ENCODE data around the gene ZFYVE21.

The ZFYVE21 gene

DNA sequence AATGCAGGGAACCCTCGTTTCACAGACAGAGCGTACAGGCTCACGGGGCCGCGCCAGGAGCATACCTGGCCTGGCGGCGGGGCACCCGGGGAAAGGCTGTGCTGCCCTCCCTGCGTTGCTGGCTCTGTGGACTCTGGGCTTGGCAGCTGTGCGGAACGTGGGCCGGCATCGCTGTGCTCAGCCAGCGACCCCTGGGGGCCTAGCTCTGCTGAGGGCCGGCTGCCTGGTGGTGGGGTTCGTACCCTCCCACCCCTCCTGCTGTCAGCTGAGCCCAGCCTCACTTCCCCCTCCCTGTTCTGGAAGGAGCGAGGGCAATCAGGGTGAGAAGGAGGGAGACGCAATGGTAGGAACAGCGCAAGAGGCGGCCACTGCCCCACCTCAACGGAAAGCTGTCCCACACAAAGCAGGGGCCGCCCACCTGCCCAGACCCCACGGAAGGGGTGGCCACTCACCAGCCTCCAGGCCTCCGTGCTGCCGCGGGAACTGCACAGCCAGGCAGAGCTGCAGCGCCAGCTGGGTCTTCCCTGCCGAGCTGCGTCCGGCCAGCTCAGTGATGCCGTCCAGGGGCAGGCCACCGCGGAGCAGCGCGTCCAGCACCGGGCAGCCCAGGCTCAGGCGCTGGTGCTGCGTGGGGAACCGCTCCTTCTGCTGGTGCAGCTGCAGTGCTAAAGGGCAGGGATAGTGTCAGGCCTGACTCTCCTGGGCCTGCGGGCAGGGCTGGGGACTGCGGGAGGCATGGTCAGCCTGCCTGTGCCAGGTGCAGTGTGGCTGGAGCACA is 8.9 kb upstream of the ZFYVE21 start:
- no peak overlapping the region for H3K27ac Mint-ChIP-seq
- H3K4me1 Mint-ChIP-seq: peaks cover 6% of the 10 kb centered on the region
- DNase-seq: no peak
- no peak overlapping the region for H3K4me3 Mint-ChIP-seq
- no peaks in the 10 kb centered on the region for H3K9me3 Mint-ChIP-seq
- no peaks in the 10 kb centered on the region for H3K27me3 Mint-ChIP-seq
- ATAC-seq: no peak
- H3K36me3 Mint-ChIP-seq (ENCODE audit: low read depth): peaks cover 29% of the 10 kb centered on the region

DNA sequence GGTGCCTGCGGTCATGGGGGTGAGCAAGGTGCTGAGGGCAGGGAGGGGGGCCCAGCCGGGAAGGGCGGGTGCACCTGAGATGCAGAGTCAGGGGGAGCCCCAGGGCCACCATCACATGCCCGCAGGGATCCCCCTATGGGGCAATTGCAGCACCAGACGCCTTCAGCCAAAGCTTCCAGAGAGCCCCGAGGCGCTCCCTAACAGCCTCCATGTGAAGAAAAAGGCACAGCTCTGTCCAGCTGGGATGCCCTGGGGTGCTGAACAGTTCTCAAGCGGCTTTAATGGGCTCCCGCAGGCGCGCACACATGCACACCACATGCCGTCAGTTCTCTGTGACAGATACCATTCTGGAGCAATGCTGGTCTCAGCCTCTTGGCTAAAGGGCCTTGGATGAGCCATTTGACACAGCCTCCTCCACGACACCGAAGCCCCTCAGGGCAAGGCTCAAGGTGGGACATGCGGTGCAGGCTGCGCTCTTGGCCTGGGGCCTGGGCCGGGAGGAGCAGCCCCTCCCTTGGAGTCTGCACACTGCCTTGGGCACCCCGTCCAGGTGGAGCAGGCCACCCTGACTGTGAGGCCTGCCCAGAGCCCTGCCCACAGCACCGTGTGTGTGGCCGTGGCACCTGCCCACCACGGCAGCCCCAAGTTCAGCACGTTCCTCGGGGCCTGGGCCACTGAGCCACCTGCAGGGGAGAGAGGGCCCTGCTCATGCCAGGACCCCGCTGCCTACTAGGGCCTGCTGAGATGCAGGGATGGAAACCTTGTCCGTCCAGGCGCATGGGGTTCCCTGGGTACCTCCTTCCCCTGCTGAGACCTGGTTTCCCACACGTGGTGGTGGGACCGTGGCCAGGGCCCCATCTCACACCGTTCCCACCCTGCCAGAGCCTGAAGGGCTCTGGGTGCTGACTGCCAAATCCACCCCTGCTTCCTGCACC is 8.0 kb upstream of the ZFYVE21 start:
- no peak for ATAC-seq
- H3K4me1 Mint-ChIP-seq: peaks cover 8% of the 10 kb centered on the region
- peaks cover 27% of the 10 kb centered on the region for H3K36me3 Mint-ChIP-seq (ENCODE audit: low read depth)

DNA sequence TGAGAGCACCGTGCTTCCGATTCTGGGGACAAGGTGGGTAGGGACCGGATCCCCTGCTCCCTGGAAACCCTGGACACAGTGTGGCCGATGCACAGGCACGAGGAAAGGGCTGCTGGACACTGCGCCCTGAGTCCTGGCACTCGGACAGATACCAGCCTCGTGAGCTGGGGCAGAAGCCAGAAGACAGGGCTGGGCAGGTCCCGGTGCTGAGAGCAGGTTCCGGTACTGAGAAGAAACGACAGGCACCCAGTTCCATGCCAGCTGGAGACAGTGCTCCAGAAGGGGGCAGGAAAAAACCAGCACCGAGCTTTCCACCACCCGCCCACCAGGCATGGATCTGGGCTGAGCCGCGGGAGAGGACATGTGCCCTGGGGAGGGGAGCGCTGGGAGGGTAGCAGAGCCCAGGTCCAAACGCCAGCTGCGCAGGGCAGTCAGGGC is 6.8 kb upstream of the ZFYVE21 start:
- H3K27me3 Mint-ChIP-seq: no peaks in the 10 kb centered on the region
- no peak overlapping the region for H3K4me3 Mint-ChIP-seq
- H3K36me3 Mint-ChIP-seq (ENCODE audit: low read depth): peaks cover 28% of the 10 kb centered on the region
- no peak for ATAC-seq
- H3K4me1 Mint-ChIP-seq: peaks cover 15% of the 10 kb centered on the region
- DNase-seq: no peak
- peak overlapping the region; percentile 20 for H3K27ac Mint-ChIP-seq
- no peaks in the 10 kb centered on the region for H3K9me3 Mint-ChIP-seq

More for the DNA sequence above, 8.0 kb upstream of the ZFYVE21 start:
- no peak overlapping the region for H3K27ac Mint-ChIP-seq
- no peak overlapping the region for H3K4me3 Mint-ChIP-seq
- no peaks in the 10 kb centered on the region for H3K9me3 Mint-ChIP-seq
- no peak for DNase-seq
- H3K27me3 Mint-ChIP-seq: no peaks in the 10 kb centered on the region

DNA sequence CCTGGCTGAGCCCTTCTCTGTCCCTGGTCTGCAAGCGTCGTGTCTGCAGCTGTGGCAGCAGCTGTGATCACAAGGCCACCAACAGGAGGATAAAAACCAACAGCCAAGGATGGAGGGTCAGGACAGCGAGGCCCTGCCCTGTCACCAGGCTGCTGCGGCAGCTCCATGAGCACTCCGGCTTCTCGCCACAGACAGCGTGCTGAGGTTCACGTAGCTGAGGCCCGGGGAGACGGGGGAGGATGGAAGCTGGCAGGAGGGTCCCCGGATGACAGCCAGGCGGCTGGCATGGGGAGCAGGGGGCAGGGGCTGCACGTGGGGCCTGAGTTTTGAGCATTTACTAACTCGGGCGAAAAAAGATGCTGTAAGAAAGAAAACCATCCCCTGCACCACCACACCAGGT is 5.8 kb upstream of the ZFYVE21 start:
- H3K27me3 Mint-ChIP-seq: no peaks in the 10 kb centered on the region
- H3K4me3 Mint-ChIP-seq: no peak overlapping the region
- peaks cover 22% of the 10 kb centered on the region for H3K4me1 Mint-ChIP-seq
- H3K27ac Mint-ChIP-seq: no peak overlapping the region
- no peaks in the 10 kb centered on the region for H3K9me3 Mint-ChIP-seq
- H3K36me3 Mint-ChIP-seq (ENCODE audit: low read depth): peaks cover 31% of the 10 kb centered on the region
- no peak for ATAC-seq
- no peak for DNase-seq

DNA sequence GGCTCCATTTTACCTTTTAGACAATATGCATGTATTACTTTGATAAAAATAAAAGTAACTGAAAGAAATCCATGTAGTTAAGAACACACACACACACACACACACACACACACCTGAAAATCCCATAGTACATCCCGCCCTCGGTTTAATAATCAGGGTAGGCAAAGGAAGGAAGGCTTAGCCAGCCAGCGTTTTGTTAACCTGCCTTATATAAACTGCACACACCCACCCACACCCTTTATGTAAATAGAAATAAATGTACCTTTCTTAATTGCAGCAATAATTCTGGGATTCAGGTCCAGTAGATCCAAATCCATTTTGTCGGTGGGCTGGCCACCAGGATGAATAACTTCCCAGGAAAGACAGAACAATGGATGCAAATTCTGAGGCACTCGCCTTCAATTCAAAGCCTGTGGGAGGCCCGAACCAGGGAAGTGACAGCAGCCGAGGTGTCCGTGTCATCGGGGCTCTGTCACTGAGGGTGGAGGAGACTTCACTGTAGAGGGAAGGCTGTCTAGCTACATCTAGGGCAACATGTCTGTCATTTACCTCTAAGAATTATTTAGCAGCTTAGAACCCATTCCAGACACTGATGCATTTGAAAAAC is 4.7 kb upstream of the ZFYVE21 start:
- no peak for DNase-seq
- no peak for ATAC-seq
- Mint-ChIP-seq H3K27ac (no peak overlapping the region), H3K36me3 (ENCODE audit: low read depth) (peaks cover 32% of the 10 kb centered on the region), H3K4me1 (peaks cover 23% of the 10 kb centered on the region), H3K27me3 (peaks cover 2% of the 10 kb centered on the region), H3K4me3 (no peak overlapping the region), H3K9me3 (no peaks in the 10 kb centered on the region)

DNA sequence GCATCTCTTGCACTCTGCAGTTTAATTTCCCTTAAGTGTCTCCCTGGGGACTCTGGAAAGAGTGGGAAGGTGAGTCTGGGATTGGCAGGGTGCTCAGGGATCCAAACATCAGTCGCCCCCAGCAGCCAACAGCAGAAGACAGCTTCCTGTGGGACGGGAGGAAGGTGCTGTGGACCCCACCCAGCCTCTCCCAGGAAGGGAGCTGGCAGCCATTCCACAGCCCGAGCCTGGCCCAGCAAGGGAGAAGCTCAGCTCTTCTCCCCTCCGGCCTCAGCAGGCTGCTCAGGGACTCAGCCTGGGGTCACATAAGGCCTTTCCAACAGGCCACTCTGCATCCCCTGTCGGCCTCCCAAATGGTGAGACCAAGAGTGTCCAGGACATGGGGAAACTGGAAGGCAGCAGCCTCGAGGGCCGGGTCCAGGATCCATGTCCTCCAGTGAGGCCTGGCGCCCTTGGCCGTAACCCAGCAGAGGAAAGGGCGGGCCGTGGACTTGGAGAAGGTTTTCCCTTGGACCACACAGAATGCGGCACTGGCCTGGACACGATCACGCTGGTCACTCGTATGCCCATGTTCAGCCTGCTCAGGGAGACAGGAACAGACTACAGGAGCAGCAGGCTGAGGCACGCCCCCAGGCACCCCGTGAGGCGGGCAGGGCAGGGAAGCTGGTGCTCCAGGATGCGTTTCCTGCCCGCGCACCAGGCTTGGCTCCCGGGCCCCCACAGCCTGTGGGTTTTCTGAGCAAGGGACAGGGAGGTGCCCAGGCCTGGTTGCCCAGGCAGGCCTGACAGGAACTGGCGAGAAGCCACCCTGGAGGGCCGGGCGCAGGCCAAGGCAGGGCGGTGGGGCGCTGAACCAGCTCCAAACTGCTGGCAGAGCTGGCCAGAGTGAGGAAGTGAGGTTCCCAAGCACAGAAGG is 3.8 kb upstream of the ZFYVE21 start:
- DNase-seq (no peak), ATAC-seq (no peak)
- Mint-ChIP-seq H3K27ac (no peak overlapping the region), H3K4me3 (no peak overlapping the region), H3K27me3 (peaks cover 2% of the 10 kb centered on the region), H3K36me3 (ENCODE audit: low read depth) (peaks cover 32% of the 10 kb centered on the region), H3K9me3 (no peaks in the 10 kb centered on the region), H3K4me1 (peaks cover 26% of the 10 kb centered on the region)

DNA sequence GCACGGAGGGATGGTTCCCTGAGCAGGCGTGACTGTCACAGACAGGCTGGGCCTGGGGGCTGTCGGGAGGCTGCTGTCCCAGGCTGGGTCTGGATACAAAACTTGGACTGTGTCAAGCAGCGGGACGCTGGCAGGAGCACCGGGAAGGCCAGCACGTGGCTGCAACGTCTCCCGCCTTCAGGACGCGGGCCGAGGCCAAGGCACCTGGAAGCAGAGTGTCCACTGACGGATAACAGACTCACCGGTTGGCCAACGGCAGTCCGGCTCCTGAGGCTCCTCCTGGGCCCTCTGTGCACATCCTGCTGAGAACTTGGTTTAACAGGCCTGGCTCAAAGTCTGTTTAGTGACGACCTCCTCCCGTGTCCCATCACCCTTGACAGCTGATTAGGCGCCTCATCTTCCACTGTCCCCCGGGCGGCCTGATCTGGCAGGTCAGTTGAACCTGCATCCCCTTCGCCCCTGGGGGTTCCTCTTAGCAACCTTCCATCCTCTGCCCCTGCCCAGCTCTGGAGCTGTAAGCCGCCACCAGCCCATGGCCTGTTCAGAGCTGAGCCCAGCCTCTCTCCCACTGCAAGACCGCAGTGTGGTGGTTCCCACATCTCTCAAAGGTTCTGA is 2.9 kb upstream of the ZFYVE21 start:
- H3K9me3 Mint-ChIP-seq: no peaks in the 10 kb centered on the region
- no peak for ATAC-seq
- H3K36me3 Mint-ChIP-seq (ENCODE audit: low read depth): peaks cover 32% of the 10 kb centered on the region
- H3K27ac Mint-ChIP-seq: peak overlapping the region; percentile 70
- peaks cover 33% of the 10 kb centered on the region for H3K4me1 Mint-ChIP-seq
- peak overlapping the region; percentile 24 for H3K4me3 Mint-ChIP-seq
- peaks cover 2% of the 10 kb centered on the region for H3K27me3 Mint-ChIP-seq
- DNase-seq: no peak

DNA sequence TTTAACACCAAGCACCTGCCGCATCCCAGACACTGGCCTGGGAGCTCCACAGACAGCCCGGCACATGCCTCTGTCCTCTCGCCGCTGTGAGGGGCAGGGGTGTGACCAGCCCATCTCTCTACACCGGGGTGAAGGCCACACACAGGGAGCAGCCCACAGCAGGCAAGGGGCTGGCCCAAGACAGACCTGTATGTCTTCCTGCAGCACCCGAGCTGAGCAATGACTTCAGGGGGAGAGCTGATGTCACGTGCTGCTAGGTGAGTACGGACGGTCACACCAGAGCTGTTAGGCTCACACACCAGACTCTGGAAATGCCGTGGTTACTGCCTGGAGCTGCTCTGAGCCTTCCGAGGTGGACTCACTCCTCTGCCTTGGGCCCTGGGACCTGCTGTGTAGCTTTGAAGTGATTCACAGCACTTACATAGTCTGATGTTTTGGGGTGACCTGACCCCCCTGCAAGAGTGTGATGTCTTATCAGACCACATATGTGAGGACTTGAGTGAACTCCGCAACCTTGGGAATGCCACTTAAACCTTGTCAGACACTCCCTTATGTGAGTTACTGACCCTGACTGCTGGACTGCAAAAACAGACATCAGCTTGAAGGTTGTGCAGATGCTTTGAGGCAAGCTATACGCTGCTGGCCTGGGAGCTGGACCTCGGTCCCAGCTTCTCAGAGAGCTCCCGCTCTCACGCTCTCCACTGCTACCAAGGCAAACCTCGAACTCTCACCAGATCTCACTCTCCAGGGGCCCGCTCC is 2.1 kb upstream of the ZFYVE21 start:
- Mint-ChIP-seq H3K4me3 (peak overlapping the region; percentile 86), H3K4me1 (peaks cover 34% of the 10 kb centered on the region)

DNA sequence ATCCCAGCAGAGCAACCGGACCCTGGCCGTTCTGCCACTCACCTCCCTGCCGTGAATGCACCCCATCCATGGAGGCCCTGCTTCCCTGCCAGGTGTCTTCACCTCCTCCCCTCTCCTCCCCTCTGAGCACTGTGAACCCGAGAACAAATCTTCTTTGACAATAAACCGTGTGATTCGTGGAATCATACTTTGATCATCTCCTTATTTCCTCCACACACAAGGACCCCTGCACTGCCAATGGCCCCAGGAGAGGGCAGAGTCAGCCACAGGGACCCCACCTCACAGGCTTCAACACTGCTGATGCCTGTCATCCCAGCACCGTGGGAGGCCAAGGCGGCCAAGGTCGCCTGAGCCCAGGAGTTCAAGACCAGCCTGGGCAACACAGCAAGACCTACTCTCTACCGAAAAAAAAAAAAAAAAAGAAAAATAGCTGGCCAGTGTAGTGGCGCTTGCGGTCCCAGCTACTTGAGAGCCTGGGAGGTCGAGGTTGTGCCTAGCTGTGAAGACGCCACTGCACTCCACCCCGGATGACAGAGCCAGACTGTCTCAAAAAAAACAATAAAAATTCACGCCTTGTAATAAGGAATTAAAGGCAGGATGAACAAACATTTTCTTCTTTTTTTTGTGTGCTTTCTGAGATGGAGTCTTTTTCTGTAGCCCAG is 1.4 kb upstream of the ZFYVE21 start:
- Mint-ChIP-seq H3K4me1 (peaks cover 39% of the 10 kb centered on the region), H3K4me3 (peak overlapping the region; percentile 86), H3K27ac (peak overlapping the region; percentile 95), H3K27me3 (peaks cover 2% of the 10 kb centered on the region), H3K36me3 (ENCODE audit: low read depth) (peaks cover 24% of the 10 kb centered on the region), H3K9me3 (no peaks in the 10 kb centered on the region)
- ATAC-seq (no peak), DNase-seq (no peak)

More for the DNA sequence above, 2.1 kb upstream of the ZFYVE21 start:
- peaks cover 2% of the 10 kb centered on the region for H3K27me3 Mint-ChIP-seq
- DNase-seq: no peak
- no peaks in the 10 kb centered on the region for H3K9me3 Mint-ChIP-seq
- H3K36me3 Mint-ChIP-seq (ENCODE audit: low read depth): peaks cover 31% of the 10 kb centered on the region
- ATAC-seq: no peak
- peak overlapping the region; percentile 95 for H3K27ac Mint-ChIP-seq

DNA sequence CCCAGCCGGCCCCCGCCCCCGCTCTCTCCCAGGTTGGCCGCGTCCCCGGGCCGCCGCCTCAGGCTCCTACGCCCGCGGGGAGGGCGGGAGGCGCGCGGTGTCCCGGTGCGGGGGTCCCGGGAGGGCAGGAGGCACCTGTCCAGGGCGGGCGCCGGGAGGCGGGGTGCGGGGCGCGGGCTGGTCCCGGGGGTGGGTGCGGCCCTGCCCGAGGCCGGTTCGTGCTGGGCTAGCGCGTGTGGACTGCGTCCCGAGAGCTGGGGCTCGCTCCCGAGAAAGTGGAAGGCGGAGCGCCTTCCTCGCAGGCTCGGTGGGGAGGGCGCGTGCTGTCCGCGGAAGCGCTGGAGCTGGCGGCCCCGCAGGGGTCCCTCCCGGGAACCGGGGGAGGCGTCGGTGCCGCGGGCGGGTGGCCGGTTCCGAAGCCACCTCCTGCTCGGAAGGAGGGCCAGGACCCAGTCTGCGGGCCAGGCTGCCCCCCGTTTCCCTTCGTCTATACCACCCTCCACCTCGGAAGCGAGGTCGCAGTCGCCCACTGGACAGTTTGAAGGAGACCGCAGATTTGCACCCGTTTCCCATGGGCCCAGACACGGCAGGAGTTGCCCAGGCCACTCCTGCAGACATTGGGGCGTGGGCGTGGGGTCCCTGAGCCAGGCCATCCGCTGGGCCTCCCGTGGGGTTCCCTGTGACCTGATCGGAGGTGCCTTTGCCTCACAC is 636 bp downstream of the ZFYVE21 start:
- Mint-ChIP-seq H3K36me3 (ENCODE audit: low read depth) (peaks cover 17% of the 10 kb centered on the region), H3K4me3 (peak overlapping the region; percentile 86), H3K9me3 (no peaks in the 10 kb centered on the region), H3K27me3 (peaks cover 2% of the 10 kb centered on the region), H3K4me1 (peaks cover 45% of the 10 kb centered on the region), H3K27ac (no peak overlapping the region)
- ATAC-seq (no peak), DNase-seq (peak; percentile 18)

DNA sequence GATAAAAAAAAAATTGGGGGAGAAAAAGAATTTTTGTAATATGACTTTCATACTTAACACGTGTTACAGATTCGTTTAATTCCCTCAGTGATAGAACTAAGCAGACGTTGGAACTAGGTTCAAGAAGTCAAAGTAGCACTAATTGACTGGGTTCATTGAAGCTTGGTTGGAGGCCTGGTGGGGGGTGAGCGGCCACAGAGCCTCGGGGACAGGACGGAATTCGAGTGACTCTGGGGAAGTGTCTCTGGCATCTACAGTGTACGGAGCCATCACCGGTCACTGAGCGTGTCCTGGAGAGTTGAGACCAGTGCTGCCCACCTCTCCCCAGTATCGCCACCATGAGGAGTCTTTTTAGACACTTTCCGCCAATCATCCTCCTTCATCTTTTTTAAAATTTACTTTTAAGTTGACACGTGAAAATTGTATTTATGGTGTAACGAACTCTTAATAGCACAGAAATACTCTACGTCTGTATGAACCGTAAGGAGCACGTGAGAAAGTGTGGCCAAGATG is 1.3 kb downstream of the ZFYVE21 start:
- DNase-seq (no peak), ATAC-seq (no peak)
- H3K27me3 Mint-ChIP-seq: peaks cover 2% of the 10 kb centered on the region
- H3K9me3 Mint-ChIP-seq: no peaks in the 10 kb centered on the region
- H3K4me3 Mint-ChIP-seq: peak overlapping the region; percentile 86
- peaks cover 50% of the 10 kb centered on the region for H3K4me1 Mint-ChIP-seq
- peaks cover 16% of the 10 kb centered on the region for H3K36me3 Mint-ChIP-seq (ENCODE audit: low read depth)
- H3K27ac Mint-ChIP-seq: no peak overlapping the region

DNA sequence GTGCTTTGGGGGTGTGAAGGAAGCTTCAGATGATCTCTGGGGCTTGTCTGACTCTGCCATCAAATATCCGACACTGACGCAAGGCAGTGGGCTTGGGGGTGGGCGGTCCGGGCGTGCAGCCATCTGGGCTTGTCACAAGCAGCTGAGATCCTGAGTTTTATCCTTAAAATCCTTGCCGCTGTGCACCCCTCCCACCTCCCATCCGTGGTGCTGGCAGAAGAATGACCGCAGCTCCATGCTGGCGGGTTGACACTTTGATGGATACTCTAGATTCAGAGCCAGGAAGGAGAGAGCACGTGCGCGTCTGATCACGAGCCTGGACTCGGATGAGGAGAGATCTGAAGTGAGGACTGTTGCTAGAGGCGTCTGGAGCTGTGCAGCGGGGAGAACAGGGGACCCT is 3.0 kb downstream of the ZFYVE21 start:
- no peak overlapping the region for H3K27ac Mint-ChIP-seq
- ATAC-seq: no peak

More for the DNA sequence above, 3.0 kb downstream of the ZFYVE21 start:
- Mint-ChIP-seq H3K4me1 (peaks cover 43% of the 10 kb centered on the region), H3K4me3 (no peak overlapping the region), H3K36me3 (ENCODE audit: low read depth) (peaks cover 9% of the 10 kb centered on the region), H3K27me3 (peaks cover 2% of the 10 kb centered on the region), H3K9me3 (no peaks in the 10 kb centered on the region)
- no peak for DNase-seq

Data from activated naive CD8-positive, alpha-beta T cell treated with anti-CD3 and anti-CD28 coated beads, Interleukin-2, amount 50 U/mL, for 24 hours (primary cell).